ENCODE results near the gene TCF3.
A peak's percentile ranks its signal among the peaks of the same experiment; 100 is the strongest.

The TCF3 gene

DNA sequence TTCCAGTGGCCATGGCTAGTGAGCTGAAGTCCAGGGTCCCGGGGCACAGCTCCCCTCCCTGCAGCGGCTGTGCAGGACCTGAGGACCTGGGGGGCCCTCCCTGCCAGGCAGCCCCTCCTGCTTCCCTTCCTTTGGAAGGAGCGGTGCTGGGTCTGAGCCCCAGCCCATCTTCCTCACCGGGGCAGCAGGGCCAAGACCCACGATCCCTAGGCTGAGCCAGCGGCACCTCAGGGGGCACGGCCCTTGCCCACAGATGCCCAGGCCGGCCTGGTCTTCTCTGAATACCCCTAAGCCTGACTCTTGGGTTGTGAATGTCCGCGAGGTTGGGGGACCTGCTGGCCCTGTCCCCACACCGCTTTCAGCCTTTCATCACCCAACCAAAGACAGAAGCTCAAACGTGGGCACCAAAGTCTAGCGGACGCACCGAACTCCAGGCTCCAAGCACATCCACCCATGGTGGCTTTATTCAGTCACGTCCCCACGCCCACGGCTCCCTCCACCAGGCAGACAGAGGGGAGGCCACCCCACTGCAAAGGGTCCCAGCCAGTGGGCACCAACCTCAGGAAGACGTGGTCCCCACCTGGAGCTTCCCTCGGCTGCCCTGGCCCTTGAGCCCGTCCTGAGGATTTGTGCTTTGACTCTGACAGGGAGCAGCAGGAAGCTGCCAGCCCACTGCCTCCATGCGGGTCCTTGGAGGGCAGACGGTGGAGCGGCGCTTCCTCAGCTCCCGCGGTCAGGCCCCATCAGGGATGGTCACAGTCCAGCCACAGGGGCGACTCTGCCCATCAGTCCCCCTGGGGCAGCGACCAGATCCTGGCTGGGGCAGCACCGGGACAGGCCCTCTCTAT, 75.9 kb downstream of the TCF3 start:
- no peak overlapping the region for H2AK5ac ChIP-seq (ENCODE audit: low read depth, low read length)
- H3K14ac ChIP-seq (ENCODE audit: low read length), result peak overlapping the region; percentile 17
- no peaks in the 10 kb centered on the region for H3K4me1 ChIP-seq (ENCODE audit: control insufficient read depth in 2 of 2, insufficient read depth in 1 of 2, low read depth in 1 of 2, low read length in 2 of 2)
- H4K8ac ChIP-seq (ENCODE audit: low read depth, low read length), result no peak overlapping the region
- peak overlapping the region; percentile 17 for H3K23ac ChIP-seq (ENCODE audit: low read depth, low read length, poor library complexity)
- H2BK12ac ChIP-seq (ENCODE audit: low read length), result no peak overlapping the region
- peaks cover 4% of the 10 kb centered on the region for H3K79me1 ChIP-seq (ENCODE audit: low read depth, low read length)
- H2BK15ac ChIP-seq (ENCODE audit: low read length), result no peak overlapping the region
- no peak overlapping the region for H3K27ac ChIP-seq (replicated peaks; ENCODE audit: low read length)
- H4K91ac ChIP-seq (ENCODE audit: low read depth, low read length, poor library complexity), result no peak overlapping the region
- no peaks in the 10 kb centered on the region for H3K27me3 ChIP-seq (ENCODE audit: control insufficient read depth in 3 of 3, insufficient read depth in 3 of 3, low read depth in 1 of 3, low read length in 3 of 3)
- H3K4me3 ChIP-seq (ENCODE audit: low read length in 2 of 2), result no peak overlapping the region
- H3K4me2 ChIP-seq (ENCODE audit: insufficient read depth, low read length, poor library complexity, severe bottlenecking), result no peak overlapping the region
- WGBS, 2 donors (ENCODE audit: extremely low coverage in 2 of 2, insufficient read length in 2 of 2, insufficient replicate concordance in 1 of 2), result no CpG with 5 or more reads among the region's 30 CpGs
- no peak overlapping the region for H2BK120ac ChIP-seq (ENCODE audit: low read depth, low read length)
- H2AFZ ChIP-seq (ENCODE audit: low read length), result no peak overlapping the region
- no peak for DNase-seq (ENCODE audit: low spot score)
- peaks cover 43 to 57% of the 10 kb centered on the region in 2 donors for H3K36me3 ChIP-seq (replicated peaks in 1 of 2; ENCODE audit: control insufficient read depth in 2 of 2, insufficient read depth in 2 of 2, low read length in 2 of 2)
- H3K18ac ChIP-seq (ENCODE audit: low read length), result no peak overlapping the region
- no peaks in the 10 kb centered on the region for H3K9me3 ChIP-seq (replicated peaks in 1 of 2; ENCODE audit: control insufficient read depth in 2 of 2, insufficient read depth in 1 of 2, low read depth in 1 of 2, low read length in 2 of 2)
- H3K9ac ChIP-seq (ENCODE audit: low read depth, low read length, poor library complexity), result no peak overlapping the region
- H2BK5ac ChIP-seq (ENCODE audit: low read length), result peak overlapping the region; percentile 60
- no peak overlapping the region for H3K4ac ChIP-seq (ENCODE audit: low read length)

DNA sequence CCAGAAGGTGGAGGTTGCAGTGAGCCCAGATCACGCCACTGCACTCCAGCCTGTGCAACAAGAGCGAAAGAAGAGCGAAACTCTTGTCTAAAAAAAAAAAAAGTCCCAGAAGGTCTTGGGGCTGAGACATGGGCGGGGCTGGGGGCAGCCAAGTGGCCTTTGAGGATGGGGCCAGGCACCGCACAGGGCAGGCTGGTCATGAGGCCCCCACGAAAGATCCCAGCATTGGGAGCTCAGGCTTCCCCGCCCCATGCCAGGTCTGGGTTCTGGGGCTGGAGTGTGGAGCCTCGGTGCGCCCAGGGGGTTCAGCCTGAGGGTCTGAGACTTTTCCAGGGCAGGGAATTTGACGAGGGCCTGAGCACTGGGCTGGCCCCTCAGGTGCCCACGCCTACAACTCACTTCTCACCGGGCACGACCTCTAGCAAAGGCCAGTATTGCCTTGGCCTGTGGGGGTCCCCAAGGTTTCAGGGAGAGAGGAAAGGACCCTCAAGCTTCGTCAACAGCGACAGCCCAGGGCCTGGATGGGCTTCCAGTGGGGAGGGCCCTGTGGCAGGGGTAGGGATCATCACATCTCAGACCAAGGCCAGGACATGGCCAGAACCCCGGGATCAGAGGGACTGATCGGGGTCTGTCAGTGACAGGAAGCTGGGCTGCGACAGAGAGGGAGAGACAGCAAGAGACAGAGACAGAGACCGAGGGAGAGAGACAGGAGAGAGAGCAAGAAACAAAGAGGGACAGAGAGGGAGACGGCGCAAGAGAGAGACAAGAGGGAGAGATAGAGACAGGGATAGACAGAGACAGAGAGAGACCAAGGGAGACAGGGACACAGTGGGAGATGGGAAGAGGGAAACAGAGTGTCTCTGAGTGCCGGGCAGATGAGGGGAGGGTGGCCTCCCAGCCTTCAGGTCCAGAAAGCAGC, 76.8 kb downstream of the TCF3 start:
- no peak overlapping the region for H3K4me3 ChIP-seq (ENCODE audit: low read length in 2 of 2)
- H2BK120ac ChIP-seq (ENCODE audit: low read depth, low read length), result no peak overlapping the region
- no peak overlapping the region for H3K4me2 ChIP-seq (ENCODE audit: insufficient read depth, low read length, poor library complexity, severe bottlenecking)
- H3K27ac ChIP-seq (replicated peaks; ENCODE audit: low read length), result no peak overlapping the region
- no peak overlapping the region for H3K18ac ChIP-seq (ENCODE audit: low read length)
- H3K23ac ChIP-seq (ENCODE audit: low read depth, low read length, poor library complexity), result peak overlapping the region; percentile 73
- no peak overlapping the region for H3K4ac ChIP-seq (ENCODE audit: low read length)
- H3K4me1 ChIP-seq (ENCODE audit: control insufficient read depth in 2 of 2, insufficient read depth in 1 of 2, low read depth in 1 of 2, low read length in 2 of 2), result no peaks in the 10 kb centered on the region
- no peaks in the 10 kb centered on the region for H3K27me3 ChIP-seq (ENCODE audit: control insufficient read depth in 3 of 3, insufficient read depth in 3 of 3, low read depth in 1 of 3, low read length in 3 of 3)
- H2AK5ac ChIP-seq (ENCODE audit: low read depth, low read length), result no peak overlapping the region
- no peak overlapping the region for H4K91ac ChIP-seq (ENCODE audit: low read depth, low read length, poor library complexity)
- H3K36me3 ChIP-seq (replicated peaks in 1 of 2; ENCODE audit: control insufficient read depth in 2 of 2, insufficient read depth in 2 of 2, low read length in 2 of 2), result peaks cover 34 to 48% of the 10 kb centered on the region in 2 donors
- peak overlapping the region; percentile 66 for H2BK5ac ChIP-seq (ENCODE audit: low read length)
- no peak overlapping the region for H2BK15ac ChIP-seq (ENCODE audit: low read length)
- no peak overlapping the region for H3K9ac ChIP-seq (ENCODE audit: low read depth, low read length, poor library complexity)
- no peak overlapping the region for H2AFZ ChIP-seq (ENCODE audit: low read length)
- peaks cover 3% of the 10 kb centered on the region for H3K79me1 ChIP-seq (ENCODE audit: low read depth, low read length)
- no peak overlapping the region for H2BK12ac ChIP-seq (ENCODE audit: low read length)
- no CpG with 5 or more reads among the region's 22 CpGs for WGBS, 2 donors (ENCODE audit: extremely low coverage in 2 of 2, insufficient read length in 2 of 2, insufficient replicate concordance in 1 of 2)
- no peak overlapping the region for H4K8ac ChIP-seq (ENCODE audit: low read depth, low read length)
- peak overlapping the region; percentile 17 for H3K14ac ChIP-seq (ENCODE audit: low read length)
- DNase-seq (ENCODE audit: low spot score), result no peak
- H3K9me3 ChIP-seq (replicated peaks in 1 of 2; ENCODE audit: control insufficient read depth in 2 of 2, insufficient read depth in 1 of 2, low read depth in 1 of 2, low read length in 2 of 2), result no peaks in the 10 kb centered on the region

DNA sequence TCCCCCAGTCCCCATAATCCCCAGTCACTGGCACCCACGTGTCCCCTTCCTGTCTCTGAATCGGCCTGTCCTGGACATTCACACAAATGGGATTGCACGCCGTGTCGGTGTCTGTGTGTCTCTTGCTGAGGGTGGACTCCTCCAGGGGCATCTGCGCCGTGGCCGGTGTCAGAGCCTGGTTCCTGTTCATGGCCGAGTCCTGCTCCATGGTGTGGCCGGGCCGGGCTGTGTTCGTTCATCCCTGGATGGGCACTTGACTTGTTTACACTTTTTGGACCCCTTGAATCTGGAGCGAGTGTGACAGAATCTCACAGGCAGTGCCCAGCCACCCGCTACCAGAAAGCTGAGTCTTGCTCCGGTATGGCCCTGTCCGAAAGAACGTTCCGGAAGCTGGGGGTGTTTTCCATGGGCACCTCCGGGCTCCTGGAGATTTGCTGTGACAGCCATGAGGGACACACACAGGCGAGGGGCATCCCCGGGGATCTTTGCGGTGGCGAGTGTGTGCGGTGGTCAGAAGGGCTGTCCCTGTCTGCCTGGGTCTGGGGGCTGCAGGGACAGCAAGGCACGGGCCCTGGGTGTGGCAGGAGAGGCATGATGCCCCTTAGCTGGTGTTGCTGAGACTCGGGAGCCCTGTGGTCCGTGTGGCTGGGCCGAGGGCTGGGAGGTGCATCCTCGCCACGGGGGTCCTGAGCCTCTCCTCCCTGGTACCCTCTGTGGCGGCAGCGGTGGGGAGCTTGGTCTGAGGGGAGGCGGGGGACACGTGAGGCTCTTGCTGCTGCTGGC, 77.9 kb downstream of the TCF3 start:
- no peak overlapping the region for H2AK5ac ChIP-seq (ENCODE audit: low read depth, low read length)
- peaks cover 28 to 38% of the 10 kb centered on the region in 2 donors for H3K36me3 ChIP-seq (replicated peaks in 1 of 2; ENCODE audit: control insufficient read depth in 2 of 2, insufficient read depth in 2 of 2, low read length in 2 of 2)
- H3K14ac ChIP-seq (ENCODE audit: low read length), result no peak overlapping the region
- no peak overlapping the region for H4K8ac ChIP-seq (ENCODE audit: low read depth, low read length)
- H3K4me3 ChIP-seq (ENCODE audit: low read length in 2 of 2), result no peak overlapping the region
- no peak overlapping the region for H3K4ac ChIP-seq (ENCODE audit: low read length)
- H3K79me1 ChIP-seq (ENCODE audit: low read depth, low read length), result peaks cover 3% of the 10 kb centered on the region
- WGBS, 2 donors (ENCODE audit: extremely low coverage in 2 of 2, insufficient read length in 2 of 2, insufficient replicate concordance in 1 of 2), result no CpG with 5 or more reads among the region's 34 CpGs
- peak overlapping the region; percentile 27 for H3K27ac ChIP-seq (replicated peaks; ENCODE audit: low read length)
- H4K91ac ChIP-seq (ENCODE audit: low read depth, low read length, poor library complexity), result peak overlapping the region; percentile 43
- H2AFZ ChIP-seq (ENCODE audit: low read length), result no peak overlapping the region
- H2BK15ac ChIP-seq (ENCODE audit: low read length), result no peak overlapping the region
- H3K23ac ChIP-seq (ENCODE audit: low read depth, low read length, poor library complexity), result peak overlapping the region; percentile 52
- no peak overlapping the region for H2BK120ac ChIP-seq (ENCODE audit: low read depth, low read length)
- no peak for DNase-seq (ENCODE audit: low spot score)
- H3K4me1 ChIP-seq (ENCODE audit: control insufficient read depth in 2 of 2, insufficient read depth in 1 of 2, low read depth in 1 of 2, low read length in 2 of 2), result no peaks in the 10 kb centered on the region
- peak overlapping the region; percentile 44 for H2BK5ac ChIP-seq (ENCODE audit: low read length)
- no peak overlapping the region for H3K4me2 ChIP-seq (ENCODE audit: insufficient read depth, low read length, poor library complexity, severe bottlenecking)
- no peak overlapping the region for H2BK12ac ChIP-seq (ENCODE audit: low read length)
- H3K27me3 ChIP-seq (ENCODE audit: control insufficient read depth in 3 of 3, insufficient read depth in 3 of 3, low read depth in 1 of 3, low read length in 3 of 3), result no peaks in the 10 kb centered on the region
- no peak overlapping the region for H3K18ac ChIP-seq (ENCODE audit: low read length)
- H3K9me3 ChIP-seq (replicated peaks in 1 of 2; ENCODE audit: control insufficient read depth in 2 of 2, insufficient read depth in 1 of 2, low read depth in 1 of 2, low read length in 2 of 2), result no peaks in the 10 kb centered on the region
- H3K9ac ChIP-seq (ENCODE audit: low read depth, low read length, poor library complexity), result no peak overlapping the region

Data from neuronal stem cell (in vitro differentiated cells).